ENCODE data around the gene BCL2A1.
"Not testable (repeated sequence)": the region's sequence is repeated elsewhere in the genome, so short reads cannot be mapped to it uniquely, and the experiment has no call there.

Gene BCL2A1

GRCh38 chr15:79919749-79920511 is 51.1 kb downstream of the BCL2A1 start:
- DNase-seq = no peak

- DNase-seq = no peak
Observed at GRCh38 chr15:79919090-79919748, 51.8 kb downstream of the BCL2A1 start.

- no peak for DNase-seq
Observed at GRCh38 chr15:79918278-79918677, 52.7 kb downstream of the BCL2A1 start.

GRCh38 chr15:79916502-79917132 is 54.4 kb downstream of the BCL2A1 start:
- DNase-seq = no peak

GRCh38 chr15:79915776-79916501 is 55.1 kb downstream of the BCL2A1 start:
- not testable (repeated sequence) for DNase-seq

- DNase-seq = no peak
Observed at GRCh38 chr15:79914728-79915127, 56.3 kb downstream of the BCL2A1 start.
